Suprapubic skin (tissue), 4 donors: ENCODE measurements around the gene IRF6. TPM values are rescaled to one million over a fixed set of nuclear protein-coding genes. Genes with fewer than 3 reads are reported as not detected.
A peak's percentile ranks its signal among the peaks of the same experiment; 100 is the strongest.

ENCODE experiments used
- DNase-seq, 2 donors: peaks; one replicate each; pipeline ENCODE4 v3.0.0-alpha.2; 2019; ENCODE audit warnings: low spot score in 2 of 2
- H3K27ac ChIP-seq: fragments of 200-600 bp; sonication (generic); one replicate; pipeline ENCODE4 v1.5.1; 2019
- H3K27me3 ChIP-seq: fragments of 200-600 bp; sonication (generic); one replicate; pipeline ENCODE4 v1.5.1; 2019
- H3K36me3 ChIP-seq: fragments of 200-600 bp; sonication (generic); one replicate; pipeline ENCODE4 v1.5.1; 2019
- H3K4me1 ChIP-seq: fragments of 200-600 bp; sonication (generic); one replicate; pipeline ENCODE4 v1.5.1; 2019
- H3K4me3 ChIP-seq: fragments of 200-600 bp; sonication (generic); one replicate; pipeline ENCODE4 v1.5.1; 2019; ENCODE audit warnings: mild to moderate bottlenecking
- H3K9me3 ChIP-seq: fragments of 200-600 bp; sonication (generic); one replicate; pipeline ENCODE4 v1.5.1; 2019
- CTCF ChIP-seq, 2 donors: fragments of 200-600 bp in 1 of 2; fragments of 450-650 bp in 1 of 2; sonication (generic) in 1 of 2; IDR thresholded peaks; one replicate each; pipeline ENCODE4 v1.5.1; 2016 to 2019; ENCODE audit warnings: antibody characterized with exemption in 2 of 2, mild to moderate bottlenecking in 1 of 2, moderate library complexity in 1 of 2
- EP300 ChIP-seq: sonication (generic); formaldehyde crosslinking; IDR thresholded peaks from one replicate; pipeline ENCODE4 v1.6.1; 2017; ENCODE audit warnings: antibody characterized with exemption
- POLR2A ChIP-seq, 2 donors: fragments of 450-650 bp; IDR thresholded peaks; one replicate each; pipeline ENCODE4 v1.6.1; 2017; ENCODE audit warnings: antibody characterized with exemption in 2 of 2, mild to moderate bottlenecking in 2 of 2, moderate library complexity in 2 of 2
- POLR2AphosphoS5 ChIP-seq, 3 donors: sonication (generic); formaldehyde crosslinking; IDR thresholded peaks; one replicate each; pipeline ENCODE4 v1.6.1; 2017; ENCODE audit warnings: antibody characterized with exemption in 3 of 3
- WGBS: methylation state at CpG from one replicate; pipeline ENCODE4 v1.1.5; 2018; 5-methylcytosine and 5-hydroxymethylcytosine counted together
- total RNA-seq, 4 donors: library from RNA; depleted of rRNA; stranded (reverse); fragments of >200 nt; gene quantifications; one replicate each; pipeline ENCODE4 v1.1.0, GENCODE V29; 2016

Gene IRF6
- total RNA-seq, 4 donors from 2014 or later, result 195 to 235 (median 227) TPM

GRCh38 chr1:209816923-209817322 is 11.0 kb upstream of the IRF6 start:
- Histone ChIP-seq H3K27ac (peak overlapping the region; percentile 93), H3K36me3 (no peaks in the 10 kb centered on the region)

DNA sequence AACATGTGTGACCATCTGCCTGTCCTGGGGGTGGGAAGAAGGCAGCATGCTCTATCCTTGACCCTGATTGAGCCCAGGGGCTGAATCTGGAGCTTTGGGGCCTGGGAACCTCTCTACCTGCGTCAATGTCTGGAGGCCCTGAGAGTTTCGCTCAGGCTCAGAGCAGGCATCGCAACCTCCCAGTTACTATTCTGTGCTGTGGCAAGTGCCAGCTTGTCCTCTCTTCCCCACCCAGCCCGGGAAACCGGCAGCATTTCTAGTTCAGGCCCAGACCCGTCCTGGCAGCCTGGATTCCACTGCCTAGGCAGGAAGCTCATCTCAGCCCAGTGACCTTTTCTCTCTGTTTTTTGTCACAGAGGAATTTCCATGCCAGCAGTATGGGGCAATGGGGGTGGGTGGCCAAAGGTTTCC is 10.0 kb upstream of the IRF6 start:
- WGBS, result 53% methylated on average over 3 of the region's 6 CpGs
- H3K27ac ChIP-seq, result peak overlapping the region; percentile 93
- peak overlapping the region; percentile 12 for H3K4me3 ChIP-seq
- peak; percentile 80 to 83 for DNase-seq
- no peaks in the 10 kb centered on the region for H3K36me3 ChIP-seq
- TF ChIP-seq POLR2AphosphoS5 (IDR thresholded peaks at IDR 0.05) (peak in 1 of 3 donors; percentile 78), EP300 (no peak)
- peaks cover 28% of the 10 kb centered on the region for H3K4me1 ChIP-seq
- no peaks in the 10 kb centered on the region for H3K9me3 ChIP-seq
- H3K27me3 ChIP-seq, result no peaks in the 10 kb centered on the region

More at GRCh38 chr1:209816923-209817322, 11.0 kb upstream of the IRF6 start:
- TF ChIP-seq CTCF (IDR thresholded peaks at IDR 0.05), result no peak
- no peak for TF ChIP-seq EP300
- TF ChIP-seq POLR2AphosphoS5 (IDR thresholded peaks at IDR 0.05), result no peak
- TF ChIP-seq POLR2A (IDR thresholded peaks at IDR 0.05), result no peak
- Histone ChIP-seq H3K9me3 (no peaks in the 10 kb centered on the region), H3K4me1 (peaks cover 28% of the 10 kb centered on the region), H3K27me3 (no peaks in the 10 kb centered on the region), H3K4me3 (no peak overlapping the region)
- no peak for DNase-seq
- 70% methylated on average over 3 of the region's 3 CpGs for WGBS

DNA sequence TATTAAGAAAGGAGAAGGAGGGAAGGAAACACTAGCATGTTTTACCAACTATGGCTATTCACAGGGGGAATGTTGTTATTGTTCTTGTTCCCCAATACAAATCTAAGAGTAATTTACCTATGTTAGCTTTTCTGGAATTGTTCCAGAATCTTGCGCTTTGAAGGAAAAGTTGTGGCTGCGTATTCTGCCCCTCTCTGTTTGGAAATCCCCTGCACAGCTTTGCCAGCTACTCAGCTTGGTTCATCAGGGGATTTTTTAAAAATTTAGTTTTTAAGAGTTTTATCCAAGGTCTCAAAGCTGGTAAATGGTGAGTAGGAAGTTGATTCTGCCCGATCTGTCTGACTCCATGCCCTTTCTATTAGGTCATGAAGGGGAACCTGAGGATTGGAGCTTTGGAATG is 9.5 kb upstream of the IRF6 start:
- peak overlapping the region; percentile 93 for H3K27ac ChIP-seq
- H3K4me1 ChIP-seq, result peaks cover 28% of the 10 kb centered on the region
- H3K36me3 ChIP-seq, result no peaks in the 10 kb centered on the region
- H3K27me3 ChIP-seq, result no peaks in the 10 kb centered on the region
- H3K9me3 ChIP-seq, result no peaks in the 10 kb centered on the region
- no peak for DNase-seq
- TF ChIP-seq POLR2A (IDR thresholded peaks at IDR 0.05) (no peak), EP300 (no peak), POLR2AphosphoS5 (IDR thresholded peaks at IDR 0.05) (no peak), CTCF (IDR thresholded peaks at IDR 0.05) (no peak)
- no peak overlapping the region for H3K4me3 ChIP-seq
- WGBS, result 46% methylated on average over 3 of the region's 3 CpGs

- 85% methylated on average over 4 of the region's 4 CpGs for WGBS
- DNase-seq, result no peak
- Histone ChIP-seq H3K4me1 (peaks cover 28% of the 10 kb centered on the region), H3K9me3 (no peaks in the 10 kb centered on the region), H3K4me3 (no peak overlapping the region), H3K27ac (no peak overlapping the region), H3K36me3 (no peaks in the 10 kb centered on the region), H3K27me3 (no peaks in the 10 kb centered on the region)
- TF ChIP-seq POLR2AphosphoS5 (IDR thresholded peaks at IDR 0.05), result no peak
- TF ChIP-seq POLR2A (IDR thresholded peaks at IDR 0.05), result no peak
- no peak for TF ChIP-seq EP300
- TF ChIP-seq CTCF (IDR thresholded peaks at IDR 0.05), result no peak
Observed at GRCh38 chr1:209813902-209814301, 8.0 kb upstream of the IRF6 start.

GRCh38 chr1:209810783-209811182 is 4.8 kb upstream of the IRF6 start:
- TF ChIP-seq POLR2A (IDR thresholded peaks at IDR 0.05), result no peak
- TF ChIP-seq EP300, result no peak
- no peak for TF ChIP-seq CTCF (IDR thresholded peaks at IDR 0.05)
- no peak for TF ChIP-seq POLR2AphosphoS5 (IDR thresholded peaks at IDR 0.05)
- Histone ChIP-seq H3K4me3 (no peak overlapping the region), H3K4me1 (peaks cover 31% of the 10 kb centered on the region), H3K27me3 (no peaks in the 10 kb centered on the region), H3K27ac (no peak overlapping the region), H3K36me3 (no peaks in the 10 kb centered on the region), H3K9me3 (no peaks in the 10 kb centered on the region)
- 75% methylated on average over 5 of the region's 5 CpGs for WGBS
- DNase-seq, result no peak

DNA sequence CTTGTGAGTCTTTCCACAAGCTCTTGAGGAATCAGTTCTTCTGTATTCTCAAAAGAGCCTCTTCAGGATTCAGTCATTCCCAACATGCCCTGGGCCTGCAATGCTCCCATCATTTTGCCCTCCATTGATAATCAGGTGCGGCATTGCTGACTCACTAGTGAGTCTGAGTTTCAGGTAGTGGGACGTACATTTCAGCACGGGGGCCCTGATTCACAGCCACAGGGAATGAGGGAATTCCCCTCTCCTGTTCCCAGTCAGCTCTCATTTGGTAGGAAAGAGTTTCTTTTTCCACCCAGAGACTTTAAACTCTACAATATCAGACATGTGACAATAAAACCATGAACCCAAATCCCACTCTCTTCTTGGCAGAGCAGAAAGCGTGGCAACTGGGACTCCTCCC is 3.7 kb upstream of the IRF6 start:
- H3K4me1 ChIP-seq, result peaks cover 21% of the 10 kb centered on the region
- H3K27ac ChIP-seq, result no peak overlapping the region
- no peaks in the 10 kb centered on the region for H3K9me3 ChIP-seq
- no peaks in the 10 kb centered on the region for H3K27me3 ChIP-seq
- H3K4me3 ChIP-seq, result no peak overlapping the region
- TF ChIP-seq EP300, result no peak
- no peak for TF ChIP-seq POLR2AphosphoS5 (IDR thresholded peaks at IDR 0.05)
- no peak for TF ChIP-seq POLR2A (IDR thresholded peaks at IDR 0.05)
- TF ChIP-seq CTCF (IDR thresholded peaks at IDR 0.05), result no peak
- DNase-seq, result no peak
- no peaks in the 10 kb centered on the region for H3K36me3 ChIP-seq
- 69% methylated on average over 3 of the region's 4 CpGs for WGBS
